Heart left ventricle (tissue), 13 donors: ENCODE data around the gene AFF1.

ENCODE experiments used
- POLR2A ChIP-seq, 2 donors: fragments of 450-650 bp; IDR thresholded peaks; one replicate each; pipeline ENCODE4 v1.6.1; 2017; ENCODE audit warnings: antibody characterized with exemption in 2 of 2, mild to moderate bottlenecking in 2 of 2, moderate library complexity in 2 of 2
- TF ChIP-seq, protein P1 (sequence below), 12 donors: fragments of 200-600 bp; sonication (generic) in 4 of 12; IDR thresholded peaks; one replicate each; pipeline versions ENCODE4 v1.5.0 to v1.8.0; 2018 to 2022; ENCODE audit warnings: antibody characterized with exemption in 12 of 12, mild to moderate bottlenecking in 5 of 12
- donor health status: ischemic (EF 13 %, LVEDD 7.1; RV severe dilation, severe dysfunction).
- donor health status: DM: no; HTN: yes; CAD: no.
- donor health status: DM: no; HTN: no; CAD: no.
- donor health status: ischemic (EF 25% LVEDD 6.9; RV normal size, moderate dysfunction).
- donor health status: ischemic (EF 25% LVEDD 5.7; RV mildly dilated, moderate dysfunction).
- donor health status: ischemic (EF 35%, LVEDD 5.7; RV mildly dilated, moderate dysfunction).
- donor health status: nonischemic (EF 11% LVEDD 7.7; RV severe dilation, severe dysfunction).
- donor health status: DM: yes; HTN: yes; CAD: no.
- donor health status: PGD.
- donor health status: ischemic (EF 29% LVEDD 5.4; RV normal size, mild dysfunction).
- donor health status: nonischemic (EF 23%, LVEDD 6.1; RV moderate dilation, normal function).

DNA sequence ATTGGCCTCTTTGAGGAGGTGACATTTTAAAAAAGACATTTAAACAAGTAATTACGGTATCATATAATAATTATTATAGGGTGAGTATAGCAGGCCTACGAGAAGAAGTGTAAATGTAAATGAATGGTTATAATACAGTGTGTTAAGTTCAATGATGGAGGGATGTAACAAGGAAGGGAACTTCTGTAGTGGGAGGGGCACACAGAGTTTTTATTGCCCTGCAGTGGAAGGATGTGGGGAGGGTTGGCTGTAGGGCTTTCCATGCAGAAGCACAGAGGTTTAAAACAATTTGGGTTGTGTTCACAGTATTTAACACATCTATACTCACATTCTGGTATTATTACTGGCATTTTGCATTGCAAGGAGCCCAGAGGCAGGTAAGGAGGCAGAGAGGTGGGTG lies 41.1 kb downstream of the AFF1 start:
- TF ChIP-seq, protein P1, sequence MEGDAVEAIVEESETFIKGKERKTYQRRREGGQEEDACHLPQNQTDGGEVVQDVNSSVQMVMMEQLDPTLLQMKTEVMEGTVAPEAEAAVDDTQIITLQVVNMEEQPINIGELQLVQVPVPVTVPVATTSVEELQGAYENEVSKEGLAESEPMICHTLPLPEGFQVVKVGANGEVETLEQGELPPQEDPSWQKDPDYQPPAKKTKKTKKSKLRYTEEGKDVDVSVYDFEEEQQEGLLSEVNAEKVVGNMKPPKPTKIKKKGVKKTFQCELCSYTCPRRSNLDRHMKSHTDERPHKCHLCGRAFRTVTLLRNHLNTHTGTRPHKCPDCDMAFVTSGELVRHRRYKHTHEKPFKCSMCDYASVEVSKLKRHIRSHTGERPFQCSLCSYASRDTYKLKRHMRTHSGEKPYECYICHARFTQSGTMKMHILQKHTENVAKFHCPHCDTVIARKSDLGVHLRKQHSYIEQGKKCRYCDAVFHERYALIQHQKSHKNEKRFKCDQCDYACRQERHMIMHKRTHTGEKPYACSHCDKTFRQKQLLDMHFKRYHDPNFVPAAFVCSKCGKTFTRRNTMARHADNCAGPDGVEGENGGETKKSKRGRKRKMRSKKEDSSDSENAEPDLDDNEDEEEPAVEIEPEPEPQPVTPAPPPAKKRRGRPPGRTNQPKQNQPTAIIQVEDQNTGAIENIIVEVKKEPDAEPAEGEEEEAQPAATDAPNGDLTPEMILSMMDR (IDR thresholded peaks at IDR 0.05) = no peak
- no peak for TF ChIP-seq POLR2A (IDR thresholded peaks at IDR 0.05)
